IMR-90 (cell line): ENCODE results near the gene SRGAP3. TPM values are rescaled to one million over a fixed set of nuclear protein-coding genes. Genes with fewer than 3 reads are reported as not detected.

Source experiments
- ATAC-seq: fragments of 200-7000 bp; cut with Tn5 transposase; 2 replicates; pipeline ENCODE4 v1.9.1; 2020; ENCODE audit warnings: low read depth, mild to moderate bottlenecking, moderate library complexity
- BruUV-seq: library from RNA; stranded (reverse); fragments of 400-500 nt; replicated peaks from 2 replicates; lab custom pipeline; 2021; lab: Mats Ljungman, UMichigan
- CTCF ChIA-PET: fragments of 300-600 bp; formaldehyde crosslinking; extraction: SDS; loops from one replicate; lab custom pipeline; 2021; ENCODE audit warnings: antibody characterized with exemption; lab: Yijun Ruan, JAX
- POLR2A ChIA-PET: fragments of 300-600 bp; sonication (Branson Sonifier 250); formaldehyde crosslinking; loops from one replicate; lab custom pipeline; 2022; ENCODE audit warnings: antibody characterized with exemption; ENCODE audit not compliant: unreplicated experiment; lab: Charles Lee
- DNase-seq: peaks from one replicate; pipeline ENCODE4 v3.0.0; 2013
- H2AFZ ChIP-seq: replicated peaks from 2 replicates; pipeline ENCODE3; 2013; ENCODE audit warnings: low read length, mild to moderate bottlenecking; ENCODE audit not compliant: poor library complexity
- H2AK5ac ChIP-seq: 2 replicates; pipeline ENCODE4 v1.6.1; 2013; ENCODE audit warnings: low read depth, low read length, inconsistent platforms
- H2AK9ac ChIP-seq: replicated peaks from 2 replicates; pipeline ENCODE3; 2013; ENCODE audit warnings: mild to moderate bottlenecking, low read depth, low read length, moderate library complexity; ENCODE audit not compliant: poor library complexity
- H2BK120ac ChIP-seq: 2 replicates; pipeline ENCODE4 v1.6.1; 2013; ENCODE audit warnings: low read depth, low read length, inconsistent platforms
- H2BK15ac ChIP-seq: 3 replicates; pipeline ENCODE4 v1.6.1; 2013; ENCODE audit warnings: low read depth, low read length, inconsistent platforms
- H2BK20ac ChIP-seq: 2 replicates; pipeline ENCODE4 v1.6.1; 2013; ENCODE audit warnings: low read depth, mild to moderate bottlenecking, inconsistent platforms, low read length, moderate library complexity
- H2BK5ac ChIP-seq: 2 replicates; pipeline ENCODE4 v1.6.1; 2013; ENCODE audit warnings: mild to moderate bottlenecking, low read depth, low read length, inconsistent platforms; ENCODE audit not compliant: poor library complexity, severe bottlenecking
- H3K14ac ChIP-seq: replicated peaks from 2 replicates; pipeline ENCODE4 v1.6.1; 2013; ENCODE audit warnings: low read depth, low read length, inconsistent platforms
- H3K18ac ChIP-seq: 2 replicates; pipeline ENCODE4 v1.6.1; 2013; ENCODE audit warnings: low read depth, low read length, control low read depth
- H3K23ac ChIP-seq: 2 replicates; pipeline ENCODE4 v1.6.1; 2013; ENCODE audit warnings: low read depth, low read length, inconsistent platforms
- H3K27ac ChIP-seq: 2 replicates; pipeline ENCODE4 v1.5.1; 2013; ENCODE audit warnings: mild to moderate bottlenecking, control low read depth, low read length; ENCODE audit not compliant: insufficient read depth
- H3K27me3 ChIP-seq: 2 replicates; pipeline ENCODE4 v1.6.1; 2013; ENCODE audit warnings: low read length; ENCODE audit not compliant: control insufficient read depth, insufficient read depth
- H3K36me3 ChIP-seq: 2 replicates; pipeline ENCODE4 v1.6.1; 2013; ENCODE audit warnings: low read length, mixed read lengths; ENCODE audit not compliant: control insufficient read depth, insufficient read depth
- H3K4ac ChIP-seq: 2 replicates; pipeline ENCODE4 v1.6.1; 2013; ENCODE audit warnings: low read depth, low read length, inconsistent platforms
- H3K4me1 ChIP-seq: 2 replicates; pipeline ENCODE4 v1.6.1; 2013; ENCODE audit warnings: low read length, mixed read lengths; ENCODE audit not compliant: control insufficient read depth, insufficient read depth
- H3K4me2 ChIP-seq: 2 replicates; pipeline ENCODE4 v1.6.1; 2013; ENCODE audit warnings: low read depth, mild to moderate bottlenecking, control low read depth, low read length, moderate library complexity
- H3K4me3 ChIP-seq: 2 replicates; pipeline ENCODE4 v1.5.1; 2013; ENCODE audit warnings: low read depth, mild to moderate bottlenecking, control low read depth, low read length, moderate library complexity; ENCODE audit not compliant: insufficient read depth
- H3K56ac ChIP-seq: 2 replicates; pipeline ENCODE4 v1.6.1; 2013; ENCODE audit warnings: low read length, inconsistent platforms; ENCODE audit not compliant: insufficient read depth; ENCODE audit errors: extremely low read depth
- H3K79me1 ChIP-seq, 2 experiments: 2 replicates each; pipeline ENCODE4 v1.6.1; 2013; ENCODE audit warnings: low read length in 2 of 2, inconsistent platforms in 1 of 2, low read depth in 1 of 2
- H3K9ac ChIP-seq: 2 replicates; pipeline ENCODE4 v1.6.1; 2013; ENCODE audit warnings: low read depth, low read length, control low read depth
- H3K9me1 ChIP-seq: 2 replicates; pipeline ENCODE4 v1.6.1; 2013; ENCODE audit warnings: low read length, inconsistent platforms; ENCODE audit not compliant: insufficient read depth
- H3K9me3 ChIP-seq: 2 replicates; pipeline ENCODE4 v1.6.1; 2013; ENCODE audit warnings: low read length; ENCODE audit not compliant: control insufficient read depth, insufficient read depth
- H4K20me1 ChIP-seq: 2 replicates; pipeline ENCODE4 v1.6.1; 2013; ENCODE audit warnings: low read length, inconsistent platforms; ENCODE audit not compliant: insufficient read depth
- H4K5ac ChIP-seq: 2 replicates; pipeline ENCODE4 v1.6.1; 2013; ENCODE audit warnings: mild to moderate bottlenecking, low read depth, low read length, control low read depth
- H4K8ac ChIP-seq, 2 experiments: 2 replicates each; pipeline ENCODE4 v1.6.1; 2013; ENCODE audit warnings: low read depth in 2 of 2, low read length in 2 of 2, control low read depth in 1 of 2, inconsistent platforms in 1 of 2
- H4K91ac ChIP-seq: 2 replicates; pipeline ENCODE4 v1.6.1; 2013; ENCODE audit warnings: low read depth, low read length, inconsistent platforms; ENCODE audit not compliant: insufficient read depth
- BHLHE40 ChIP-seq: fragments of 150-350 bp; IDR thresholded peaks from 2 replicates; pipeline ENCODE4 v1.6.1; 2016; ENCODE audit warnings: mild to moderate bottlenecking, low read depth, low read length
- CEBPB ChIP-seq: IDR thresholded peaks from 2 replicates; pipeline ENCODE4 v1.6.1; 2012; ENCODE audit warnings: low read depth, low read length, improper control_type of control experiment
- FOS ChIP-seq: fragments of 150-350 bp; IDR thresholded peaks from 2 replicates; pipeline ENCODE4 v1.6.1; 2016; ENCODE audit warnings: low read depth, low read length
- MAFK ChIP-seq: IDR thresholded peaks from 2 replicates; pipeline ENCODE4 v1.6.1; 2012; ENCODE audit warnings: low read depth, low read length, improper control_type of control experiment
- MXI1 ChIP-seq: IDR thresholded peaks from 2 replicates; pipeline ENCODE4 v1.6.1; 2012; ENCODE audit warnings: low read depth, mild to moderate bottlenecking, low read length, moderate library complexity, borderline replicate concordance
- NFE2L2 ChIP-seq: fragments of 150-350 bp; IDR thresholded peaks from 2 replicates; pipeline ENCODE4 v1.6.1; 2016; ENCODE audit warnings: low read depth, mild to moderate bottlenecking, low read length
- RAD21 ChIP-seq: IDR thresholded peaks from 2 replicates; pipeline ENCODE4 v1.6.1; 2012; ENCODE audit warnings: low read length, improper control_type of control experiment
- SMC3 ChIP-seq: fragments of 150-350 bp; IDR thresholded peaks from 2 replicates; pipeline ENCODE4 v1.6.1; 2016; ENCODE audit warnings: low read depth, mild to moderate bottlenecking, antibody characterized with exemption, low read length, moderate library complexity
- WGBS, 2 experiments: methylation state at CpG; one replicate each; pipeline versions ENCODE4 v1.1.5 to v1.1.7; 2013; ENCODE audit warnings: missing lambda C conversion rate in 2 of 2; ENCODE audit not compliant: insufficient read length in 1 of 2; ENCODE audit errors: extremely low coverage in 2 of 2; 5-methylcytosine and 5-hydroxymethylcytosine counted together
- dilution Hi-C: fragments of 300-500 bp; cut with HindIII; formaldehyde crosslinking; loops from one replicate; pipeline ENCODE4 v1.14.3; 2018; ENCODE audit warnings: low sequenced_read_pairs; ENCODE audit not compliant: unreplicated experiment
- in situ Hi-C: fragments of 300-500 bp; cut with MboI; formaldehyde crosslinking; loops from 3 replicates; pipeline ENCODE4 v1.14.3; 2019; ENCODE audit warnings: low sequenced_read_pairs, inconsistent platforms, mixed read lengths
- intact Hi-C: fragments of 100-400 bp; cut with micrococcal nuclease; formaldehyde crosslinking; loops from 2 replicates; pipeline ENCODE4 v1.10.0; 2022
- polyA plus RNA-seq, 3 experiments: library from polyadenylated mRNA; depleted of rRNA; stranded (reverse); fragments of >200 nt; gene quantifications; 2 replicates each; pipeline ENCODE4 v1.2.3, GENCODE V29; 2012; ENCODE audit warnings: low replicate concordance in 1 of 3
- total RNA-seq: library from RNA; depleted of rRNA; stranded (reverse); fragments of >200 nt; gene quantifications from 2 replicates; pipeline ENCODE4 v1.2.3, GENCODE V29; 2012
- TF ChIP-seq, protein P1 (sequence below): fragments of 150-350 bp; IDR thresholded peaks from 2 replicates; pipeline ENCODE4 v1.6.1; 2016; ENCODE audit warnings: low read depth, mild to moderate bottlenecking, low read length, moderate library complexity, borderline replicate concordance
- TF ChIP-seq, protein P2 (sequence below): conservative IDR thresholded peaks from 2 replicates; pipeline ENCODE4 v1.5.1; 2012; ENCODE audit warnings: mild to moderate bottlenecking, low read depth, low read length, improper control_type of control experiment

SRGAP3 gene
- total and polyA plus RNA-seq, 2 of the 4 experiments (the other 2 are of a cell fraction): 0.68 to 1.4 TPM

GRCh38 chr3:8980756-8981257, 268.6 kb downstream of the SRGAP3 start:
- Histone ChIP-seq H3K4me1 (no peaks in the 10 kb centered on the region), H3K27ac (no peak overlapping the region), H3K18ac (no peak overlapping the region), H3K4me3 (no peak overlapping the region), H2AK9ac (no peak overlapping the region), H4K5ac (no peak overlapping the region), H4K91ac (no peak overlapping the region), H3K56ac (no peak overlapping the region), H2AK5ac (no peak overlapping the region), H2BK5ac (no peak overlapping the region), H2BK20ac (no peak overlapping the region), H3K79me1 (no peaks in the 10 kb centered on the region), H3K36me3 (no peaks in the 10 kb centered on the region), H3K14ac (no peak overlapping the region), H3K9me3 (peaks cover 4% of the 10 kb centered on the region; the same call in 1 of the 2 replicates), H3K4ac (no peak overlapping the region), H3K9me1 (no peaks in the 10 kb centered on the region), H4K20me1 (no peaks in the 10 kb centered on the region), H4K8ac (no peak overlapping the region), H3K4me2 (no peak overlapping the region), H3K9ac (no peak overlapping the region), H3K23ac (no peak overlapping the region), H2AFZ (no peak overlapping the region), H3K27me3 (peaks cover 13% of the 10 kb centered on the region), H2BK120ac (no peak overlapping the region), H2BK15ac (no peak overlapping the region)
- in situ Hi-C loops (no loop called here), intact Hi-C loops (no loop called here), dilution Hi-C loops (no loop called here)
- POLR2A ChIA-PET: no interaction called here
- CTCF ChIA-PET: no interaction called here
- ATAC-seq (no peak), DNase-seq (no peak)
- 24% methylated on average over 2 of the region's 6 CpGs; no CpG with 5 or more reads in 1 of the 2 experiments for WGBS, 2 experiments
- no TSS peak for BruUV-seq
- TF ChIP-seq, protein P1, sequence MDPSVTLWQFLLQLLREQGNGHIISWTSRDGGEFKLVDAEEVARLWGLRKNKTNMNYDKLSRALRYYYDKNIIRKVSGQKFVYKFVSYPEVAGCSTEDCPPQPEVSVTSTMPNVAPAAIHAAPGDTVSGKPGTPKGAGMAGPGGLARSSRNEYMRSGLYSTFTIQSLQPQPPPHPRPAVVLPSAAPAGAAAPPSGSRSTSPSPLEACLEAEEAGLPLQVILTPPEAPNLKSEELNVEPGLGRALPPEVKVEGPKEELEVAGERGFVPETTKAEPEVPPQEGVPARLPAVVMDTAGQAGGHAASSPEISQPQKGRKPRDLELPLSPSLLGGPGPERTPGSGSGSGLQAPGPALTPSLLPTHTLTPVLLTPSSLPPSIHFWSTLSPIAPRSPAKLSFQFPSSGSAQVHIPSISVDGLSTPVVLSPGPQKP: no peak
- TF ChIP-seq CEBPB (no peak), RAD21 (no peak), BHLHE40 (no peak), MAFK (no peak), FOS (no peak), NFE2L2 (no peak), SMC3 (no peak), MXI1 (no peak)
- TF ChIP-seq, protein P2, sequence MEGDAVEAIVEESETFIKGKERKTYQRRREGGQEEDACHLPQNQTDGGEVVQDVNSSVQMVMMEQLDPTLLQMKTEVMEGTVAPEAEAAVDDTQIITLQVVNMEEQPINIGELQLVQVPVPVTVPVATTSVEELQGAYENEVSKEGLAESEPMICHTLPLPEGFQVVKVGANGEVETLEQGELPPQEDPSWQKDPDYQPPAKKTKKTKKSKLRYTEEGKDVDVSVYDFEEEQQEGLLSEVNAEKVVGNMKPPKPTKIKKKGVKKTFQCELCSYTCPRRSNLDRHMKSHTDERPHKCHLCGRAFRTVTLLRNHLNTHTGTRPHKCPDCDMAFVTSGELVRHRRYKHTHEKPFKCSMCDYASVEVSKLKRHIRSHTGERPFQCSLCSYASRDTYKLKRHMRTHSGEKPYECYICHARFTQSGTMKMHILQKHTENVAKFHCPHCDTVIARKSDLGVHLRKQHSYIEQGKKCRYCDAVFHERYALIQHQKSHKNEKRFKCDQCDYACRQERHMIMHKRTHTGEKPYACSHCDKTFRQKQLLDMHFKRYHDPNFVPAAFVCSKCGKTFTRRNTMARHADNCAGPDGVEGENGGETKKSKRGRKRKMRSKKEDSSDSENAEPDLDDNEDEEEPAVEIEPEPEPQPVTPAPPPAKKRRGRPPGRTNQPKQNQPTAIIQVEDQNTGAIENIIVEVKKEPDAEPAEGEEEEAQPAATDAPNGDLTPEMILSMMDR: no peak
